Mammary epithelial cell (primary cell): ENCODE measurements around the gene TCIRG1.

Experiments used
- CTCF ChIP-seq, 2 donors: IDR thresholded peaks in 1 of 2; conservative IDR thresholded peaks in 1 of 2; 2 replicates each; pipeline ENCODE4 v1.5.1; 2011 to 2012; ENCODE audit warnings: inconsistent platforms in 2 of 2, low read length in 2 of 2, mild to moderate bottlenecking in 2 of 2, control low read depth in 1 of 2, low read depth in 1 of 2; ENCODE audit not compliant: insufficient read depth in 1 of 2; ENCODE audit errors: extremely low read depth in 1 of 2
- EZH2 ChIP-seq: IDR thresholded peaks from 2 replicates; pipeline ENCODE4 v1.6.1; 2012; ENCODE audit warnings: low read length, inconsistent platforms, borderline replicate concordance

GRCh38 chr11:68061508-68061907, 22.7 kb downstream of the TCIRG1 start:
- no peak for TF ChIP-seq CTCF (conservative IDR thresholded peaks at IDR 0.05 in 1 of 2, IDR thresholded peaks at IDR 0.05 in 1 of 2; ENCODE audit: extremely low read depth in 1 of 2, insufficient read depth in 1 of 2, low read depth in 1 of 2, low read length in 2 of 2)
- TF ChIP-seq EZH2: no peak
